Fibroblast of lung (primary cell): Measurements from ENCODE around the gene NCKAP5.

ENCODE experiments used
- CTCF ChIP-seq, 2 donors: IDR thresholded peaks in 1 of 2; conservative IDR thresholded peaks in 1 of 2; 1 replicate in 1 of 2; 2 replicates in 1 of 2; pipeline ENCODE4 v1.5.1; 2011 to 2012; ENCODE audit warnings: low read length in 2 of 2, control low read depth in 1 of 2, inconsistent platforms in 1 of 2, low read depth in 1 of 2, mild to moderate bottlenecking in 1 of 2
- EZH2 ChIP-seq: IDR thresholded peaks from 2 replicates; pipeline ENCODE4 v1.5.1; 2012; ENCODE audit warnings: low read length, control low read depth, mild to moderate bottlenecking; ENCODE audit errors: missing control alignments

DNA sequence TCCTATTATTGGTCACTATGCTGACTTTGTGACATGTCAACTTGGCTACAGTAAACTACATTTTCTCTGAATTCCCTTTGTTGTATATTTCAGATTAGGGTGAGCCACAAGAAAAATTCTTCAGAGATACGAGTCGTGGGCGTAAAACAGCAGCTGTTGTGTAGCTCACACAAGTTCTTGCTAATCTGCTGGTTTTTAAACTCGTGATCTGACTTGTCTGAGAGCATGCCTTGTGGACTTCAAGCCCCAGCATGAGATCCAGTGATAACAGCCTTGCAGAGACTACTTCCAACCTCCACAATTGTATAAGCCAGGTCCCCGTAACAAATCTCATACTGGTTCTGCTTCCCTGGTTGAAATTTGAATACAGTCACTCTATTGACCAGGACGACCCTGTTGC, 638.5 kb downstream of the NCKAP5 start:
- TF ChIP-seq CTCF (conservative IDR thresholded peaks at IDR 0.05 in 1 of 2, IDR thresholded peaks at IDR 0.05 in 1 of 2; ENCODE audit: low read depth in 1 of 2, low read length in 2 of 2): no peak
- no peak for TF ChIP-seq EZH2
